Measurements from ENCODE around the gene POU2F1.

The POU2F1 gene

DNA sequence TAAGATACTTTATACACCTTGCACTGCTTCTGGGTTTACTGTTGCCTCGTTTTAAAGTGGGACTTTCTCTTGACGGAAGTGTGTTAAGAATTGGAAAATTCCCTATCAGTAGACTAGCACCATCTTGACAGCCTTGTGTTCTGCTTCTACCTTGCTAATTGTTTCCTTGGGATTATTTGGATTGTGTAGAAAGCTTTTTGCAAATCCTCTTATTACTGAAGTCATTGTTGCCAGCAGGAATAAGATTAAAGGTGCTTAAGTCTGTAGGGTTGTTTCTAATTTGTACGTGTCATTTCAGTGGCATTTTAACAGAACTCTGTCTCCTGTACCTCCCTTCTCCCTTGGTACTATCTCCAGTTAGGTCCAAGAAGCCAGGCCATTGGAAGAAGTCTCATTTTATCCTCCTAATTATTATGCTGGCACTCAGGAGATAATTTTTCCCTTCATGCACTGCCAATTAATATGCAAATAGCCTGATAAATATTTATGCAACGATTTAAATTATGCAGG is 107.7 kb downstream of the POU2F1 start:
- POLR2A ChIA-PET, result no interaction called here
- Histone ChIP-seq H3K36me3 (ENCODE audit: control insufficient read depth in 2 of 2, insufficient read depth in 1 of 2, low read length in 2 of 2) (no peaks in the 10 kb centered on the region), H3K4me1 (ENCODE audit: control insufficient read depth, insufficient read depth, low read length) (0 out of 2 replicates have a peak, but pooled peaks cover 3% of the 10 kb centered on the region), H3K9me3 (ENCODE audit: control insufficient read depth, insufficient read depth, low read depth, low read length) (no peaks in the 10 kb centered on the region), H3K4me3 (ENCODE audit: low read depth, low read length) (no peak overlapping the region), H3K27ac (ENCODE audit: extremely low read depth, low read depth, low read length) (no peak overlapping the region)
- TF ChIP-seq ZNF394 (tag by site-specific recombination; IDR thresholded peaks at IDR 0.05; ENCODE audit: borderline replicate concordance) (no peak), ZNF610 (tag by site-specific recombination; IDR thresholded peaks at IDR 0.05; ENCODE audit: borderline replicate concordance) (no peak), KLF1 (tag by site-specific recombination; IDR thresholded peaks at IDR 0.05) (no peak), PRDM2 (tag by site-specific recombination; IDR thresholded peaks at IDR 0.05; ENCODE audit: borderline replicate concordance) (no peak)
- TF ChIP-seq, protein P1, sequence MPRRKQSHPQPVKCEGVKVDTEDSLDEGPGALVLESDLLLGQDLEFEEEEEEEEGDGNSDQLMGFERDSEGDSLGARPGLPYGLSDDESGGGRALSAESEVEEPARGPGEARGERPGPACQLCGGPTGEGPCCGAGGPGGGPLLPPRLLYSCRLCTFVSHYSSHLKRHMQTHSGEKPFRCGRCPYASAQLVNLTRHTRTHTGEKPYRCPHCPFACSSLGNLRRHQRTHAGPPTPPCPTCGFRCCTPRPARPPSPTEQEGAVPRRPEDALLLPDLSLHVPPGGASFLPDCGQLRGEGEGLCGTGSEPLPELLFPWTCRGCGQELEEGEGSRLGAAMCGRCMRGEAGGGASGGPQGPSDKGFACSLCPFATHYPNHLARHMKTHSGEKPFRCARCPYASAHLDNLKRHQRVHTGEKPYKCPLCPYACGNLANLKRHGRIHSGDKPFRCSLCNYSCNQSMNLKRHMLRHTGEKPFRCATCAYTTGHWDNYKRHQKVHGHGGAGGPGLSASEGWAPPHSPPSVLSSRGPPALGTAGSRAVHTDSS (tag by site-specific recombination; IDR thresholded peaks at IDR 0.05), result no peak
- TF ChIP-seq, protein P2, sequence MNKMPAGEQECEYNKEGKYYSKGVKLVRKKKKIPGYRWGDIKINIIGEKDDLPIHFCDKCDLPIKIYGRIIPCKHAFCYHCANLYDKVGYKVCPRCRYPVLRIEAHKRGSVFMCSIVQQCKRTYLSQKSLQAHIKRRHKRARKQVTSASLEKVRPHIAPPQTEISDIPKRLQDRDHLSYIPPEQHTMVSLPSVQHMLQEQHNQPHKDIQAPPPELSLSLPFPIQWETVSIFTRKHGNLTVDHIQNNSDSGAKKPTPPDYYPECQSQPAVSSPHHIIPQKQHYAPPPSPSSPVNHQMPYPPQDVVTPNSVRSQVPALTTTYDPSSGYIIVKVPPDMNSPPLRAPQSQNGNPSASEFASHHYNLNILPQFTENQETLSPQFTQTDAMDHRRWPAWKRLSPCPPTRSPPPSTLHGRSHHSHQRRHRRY (tag by site-specific recombination; IDR thresholded peaks at IDR 0.05), result no peak
- TF ChIP-seq, protein P3, sequence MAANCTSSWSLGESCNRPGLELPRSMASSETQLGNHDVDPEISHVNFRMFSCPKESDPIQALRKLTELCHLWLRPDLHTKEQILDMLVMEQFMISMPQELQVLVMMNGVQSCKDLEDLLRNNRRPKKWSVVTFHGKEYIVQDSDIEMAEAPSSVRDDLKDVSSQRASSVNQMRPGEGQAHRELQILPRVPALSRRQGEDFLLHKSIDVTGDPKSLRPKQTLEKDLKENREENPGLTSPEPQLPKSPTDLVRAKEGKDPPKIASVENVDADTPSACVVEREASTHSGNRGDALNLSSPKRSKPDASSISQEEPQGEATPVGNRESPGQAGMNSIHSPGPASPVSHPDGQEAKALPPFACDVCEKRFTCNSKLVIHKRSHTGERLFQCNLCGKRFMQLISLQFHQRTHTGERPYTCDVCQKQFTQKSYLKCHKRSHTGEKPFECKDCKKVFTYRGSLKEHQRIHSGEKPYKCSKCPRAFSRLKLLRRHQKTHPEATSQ (tag by site-specific recombination; IDR thresholded peaks at IDR 0.05), result no peak
- CTCF ChIA-PET, result no interaction called here

DNA sequence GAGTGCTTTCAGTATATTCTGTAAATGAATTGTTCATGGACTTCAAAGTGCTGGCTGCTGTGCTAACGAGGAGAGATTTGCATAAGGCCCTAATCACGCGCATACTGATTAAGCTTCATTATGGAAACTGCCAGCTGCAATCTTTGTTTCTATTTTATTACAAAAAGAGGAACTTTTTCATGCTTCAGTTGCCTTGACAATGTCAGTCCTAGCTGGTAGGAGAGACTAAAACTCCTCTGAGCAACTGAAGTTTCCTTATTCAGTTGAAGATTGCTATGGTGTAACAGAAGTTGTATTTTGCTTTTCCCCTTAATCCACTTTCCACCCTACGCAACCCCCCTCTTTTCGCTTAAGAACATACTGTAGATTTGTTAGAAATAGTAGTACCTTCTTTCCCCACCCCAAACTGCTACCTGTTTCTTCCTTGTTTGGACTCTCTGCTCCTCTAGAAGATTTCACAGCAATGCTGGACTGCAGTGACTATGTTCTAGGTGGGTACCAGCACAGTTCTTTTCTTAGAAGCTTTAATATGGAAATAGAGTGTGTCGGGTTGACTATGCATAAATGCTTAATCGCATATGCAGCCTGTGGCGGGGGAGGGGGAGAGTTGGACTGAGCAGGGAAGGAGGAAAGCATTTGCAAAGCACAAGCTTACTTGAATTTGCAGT is 108.3 kb downstream of the POU2F1 start:
- Histone ChIP-seq H3K36me3 (ENCODE audit: control insufficient read depth in 2 of 2, insufficient read depth in 1 of 2, low read length in 2 of 2) (no peaks in the 10 kb centered on the region), H3K4me1 (ENCODE audit: control insufficient read depth, insufficient read depth, low read length) (0 out of 2 replicates have a peak, but pooled peaks cover 3% of the 10 kb centered on the region), H3K27ac (ENCODE audit: extremely low read depth, low read depth, low read length) (no peak overlapping the region), H3K9me3 (ENCODE audit: control insufficient read depth, insufficient read depth, low read depth, low read length) (no peaks in the 10 kb centered on the region), H3K4me3 (ENCODE audit: low read depth, low read length) (no peak overlapping the region)
- CTCF ChIA-PET, result interaction anchor here (0.9 kb wide), 1 partner anchor 14 kb away, joined by 3 read pairs; no protein-coding TSS in a partner anchor
- POLR2A ChIA-PET, result interaction anchor here (0.6 kb wide), 1 partner anchor 119 kb away, joined by 3 read pairs; no protein-coding TSS in a partner anchor
- TF ChIP-seq ZNF404 (tag by site-specific recombination; IDR thresholded peaks at IDR 0.05) (no peak), ZNF26 (tag by site-specific recombination; IDR thresholded peaks at IDR 0.05) (no peak), ZNF266 (tag by site-specific recombination; IDR thresholded peaks at IDR 0.05; ENCODE audit: low read depth) (no peak), MYNN (tag by site-specific recombination; IDR thresholded peaks at IDR 0.05; ENCODE audit: borderline replicate concordance) (no peak), MEIS1 (CRISPR knock-in tag; IDR thresholded peaks at IDR 0.05; ENCODE audit: borderline replicate concordance) (no peak), RBAK (tag by site-specific recombination; IDR thresholded peaks at IDR 0.05) (no peak), ZNF626 (tag by site-specific recombination; IDR thresholded peaks at IDR 0.05) (no peak), ZNF571 (tag by site-specific recombination; IDR thresholded peaks at IDR 0.05) (no peak), HOXA7 (CRISPR knock-in tag; IDR thresholded peaks at IDR 0.05; ENCODE audit: borderline replicate concordance) (no peak), EGR2 (tag by site-specific recombination; IDR thresholded peaks at IDR 0.05; ENCODE audit: low read depth) (no peak), ZNF76 (tag by site-specific recombination; IDR thresholded peaks at IDR 0.05; ENCODE audit: borderline replicate concordance, low read depth) (no peak), ZNF169 (tag by site-specific recombination; IDR thresholded peaks at IDR 0.05) (no peak)
- TF ChIP-seq, protein P4, sequence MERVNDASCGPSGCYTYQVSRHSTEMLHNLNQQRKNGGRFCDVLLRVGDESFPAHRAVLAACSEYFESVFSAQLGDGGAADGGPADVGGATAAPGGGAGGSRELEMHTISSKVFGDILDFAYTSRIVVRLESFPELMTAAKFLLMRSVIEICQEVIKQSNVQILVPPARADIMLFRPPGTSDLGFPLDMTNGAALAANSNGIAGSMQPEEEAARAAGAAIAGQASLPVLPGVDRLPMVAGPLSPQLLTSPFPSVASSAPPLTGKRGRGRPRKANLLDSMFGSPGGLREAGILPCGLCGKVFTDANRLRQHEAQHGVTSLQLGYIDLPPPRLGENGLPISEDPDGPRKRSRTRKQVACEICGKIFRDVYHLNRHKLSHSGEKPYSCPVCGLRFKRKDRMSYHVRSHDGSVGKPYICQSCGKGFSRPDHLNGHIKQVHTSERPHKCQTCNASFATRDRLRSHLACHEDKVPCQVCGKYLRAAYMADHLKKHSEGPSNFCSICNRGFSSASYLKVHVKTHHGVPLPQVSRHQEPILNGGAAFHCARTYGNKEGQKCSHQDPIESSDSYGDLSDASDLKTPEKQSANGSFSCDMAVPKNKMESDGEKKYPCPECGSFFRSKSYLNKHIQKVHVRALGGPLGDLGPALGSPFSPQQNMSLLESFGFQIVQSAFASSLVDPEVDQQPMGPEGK (tag by site-specific recombination; IDR thresholded peaks at IDR 0.05), result no peak

Data from HEK293 (cell line).